Stimulated activated CD8-positive, alpha-beta memory T cell treated with anti-CD3 and anti-CD28 coated beads, Interleukin-7, amount 100 ng/mL, for 4 hours (primary cell): ENCODE data around the gene KLK3.
"Not testable (repeated sequence)": the region's sequence is repeated elsewhere in the genome, so short reads cannot be mapped to it uniquely, and the experiment has no call there.

Experiments used
- DNase-seq, 2 donors: peaks; one replicate each; pipeline ENCODE4 v3.0.0-alpha.2; 2020; ENCODE audit warnings: low read depth in 2 of 2

KLK3 gene

DNA sequence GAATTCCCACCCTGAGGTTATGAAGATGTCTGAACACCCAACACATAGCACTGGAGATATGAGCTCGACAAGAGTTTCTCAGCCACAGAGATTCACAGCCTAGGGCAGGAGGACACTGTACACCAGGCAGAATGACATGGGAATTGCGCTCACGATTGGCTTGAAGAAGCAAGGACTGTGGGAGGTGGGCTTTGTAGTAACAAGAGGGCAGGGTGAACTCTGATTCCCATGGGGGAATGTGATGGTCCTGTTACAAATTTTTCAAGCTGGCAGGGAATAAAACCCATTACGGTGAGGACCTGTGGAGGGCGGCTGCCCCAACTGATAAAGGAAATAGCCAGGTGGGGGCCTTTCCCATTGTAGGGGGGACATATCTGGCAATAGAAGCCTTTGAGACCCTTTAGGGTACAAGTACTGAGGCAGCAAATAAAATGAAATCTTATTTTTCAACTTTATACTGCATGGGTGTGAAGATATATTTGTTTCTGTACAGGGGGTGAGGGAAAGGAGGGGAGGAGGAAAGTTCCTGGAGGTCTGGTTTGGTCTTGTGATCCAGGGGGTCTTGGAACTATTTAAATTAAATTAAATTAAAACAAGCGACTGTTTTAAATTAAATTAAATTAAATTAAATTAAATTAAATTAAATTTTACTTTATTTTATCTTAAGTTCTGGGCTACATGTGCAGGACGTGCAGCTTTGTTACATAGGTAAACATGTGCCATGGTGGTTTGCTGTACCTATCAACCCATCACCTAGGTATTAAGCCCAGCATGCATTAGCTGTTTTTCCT is 7.0 kb downstream of the KLK3 start:
- DNase-seq: no peak

GRCh38 chr19:50869479-50869878 is 14.8 kb downstream of the KLK3 start:
- no peak for DNase-seq

GRCh38 chr19:50870417-50871089 is 15.8 kb downstream of the KLK3 start:
- DNase-seq: no peak

DNA sequence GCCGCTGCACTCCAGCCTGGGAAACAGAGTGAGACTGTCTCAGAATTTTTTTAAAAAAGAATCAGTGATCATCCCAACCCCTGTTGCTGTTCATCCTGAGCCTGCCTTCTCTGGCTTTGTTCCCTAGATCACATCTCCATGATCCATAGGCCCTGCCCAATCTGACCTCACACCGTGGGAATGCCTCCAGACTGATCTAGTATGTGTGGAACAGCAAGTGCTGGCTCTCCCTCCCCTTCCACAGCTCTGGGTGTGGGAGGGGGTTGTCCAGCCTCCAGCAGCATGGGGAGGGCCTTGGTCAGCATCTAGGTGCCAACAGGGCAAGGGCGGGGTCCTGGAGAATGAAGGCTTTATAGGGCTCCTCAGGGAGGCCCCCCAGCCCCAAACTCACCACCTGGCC is 18.3 kb downstream of the KLK3 start, which contains the start of gene KLK2:
Gene KLK2 (plus strand): TSS at position 384 of the 400 bp plus-strand sequence. CDS start 35 bp downstream, outside the sequence.
- DNase-seq: no peak

- no peak for DNase-seq
Measured at GRCh38 chr19:50874211-50874610, 19.5 kb downstream of the KLK3 start.

DNA sequence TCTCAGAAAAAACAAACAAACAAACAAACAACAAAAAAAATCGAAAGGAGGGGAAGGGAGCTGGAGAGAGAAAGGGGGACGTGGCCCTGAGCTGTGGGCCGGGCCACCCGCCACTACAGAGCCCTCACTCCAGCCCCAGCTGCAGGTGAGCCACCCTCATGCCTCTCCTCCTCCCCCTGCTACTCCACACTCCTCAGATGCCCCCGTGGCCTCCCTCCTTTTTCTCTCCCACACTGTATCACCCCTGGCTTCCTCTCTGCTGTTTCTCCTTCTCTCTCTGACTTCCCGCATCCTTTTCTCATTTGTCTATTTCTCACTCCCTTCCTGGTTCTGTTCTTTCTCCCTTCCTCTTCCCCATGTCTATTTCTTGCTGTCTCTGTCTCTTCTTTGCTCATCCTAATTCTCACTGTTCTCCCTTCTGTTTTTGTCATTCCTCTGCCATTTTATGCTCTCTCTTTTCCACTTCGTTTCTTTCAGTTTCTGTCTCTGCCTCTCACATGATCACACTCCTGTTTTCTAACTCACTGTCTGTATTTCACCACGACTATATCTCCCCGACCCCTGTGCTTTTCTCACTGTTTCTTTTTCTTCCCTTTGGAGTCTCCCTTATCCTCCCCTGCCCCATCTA is 21.2 kb downstream of the KLK3 start:
- DNase-seq: no peak

GRCh38 chr19:50876456-50876855 is 21.7 kb downstream of the KLK3 start:
- DNase-seq: no peak

DNA sequence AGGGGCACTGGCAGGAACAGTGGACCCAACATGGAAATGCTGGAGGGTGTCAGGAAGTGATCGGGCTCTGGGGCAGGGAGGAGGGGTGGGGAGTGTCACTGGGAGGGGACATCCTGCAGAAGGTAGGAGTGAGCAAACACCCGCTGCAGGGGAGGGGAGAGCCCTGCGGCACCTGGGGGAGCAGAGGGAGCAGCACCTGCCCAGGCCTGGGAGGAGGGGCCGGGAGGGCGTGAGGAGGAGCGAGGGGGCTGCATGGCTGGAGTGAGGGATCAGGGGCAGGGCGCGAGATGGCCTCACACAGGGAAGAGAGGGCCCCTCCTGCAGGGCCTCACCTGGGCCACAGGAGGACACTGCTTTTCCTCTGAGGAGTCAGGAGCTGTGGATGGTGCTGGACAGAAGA is 22.6 kb downstream of the KLK3 start:
- no peak for DNase-seq

GRCh38 chr19:50878851-50879250 is 24.1 kb downstream of the KLK3 start:
- no peak for DNase-seq

DNA sequence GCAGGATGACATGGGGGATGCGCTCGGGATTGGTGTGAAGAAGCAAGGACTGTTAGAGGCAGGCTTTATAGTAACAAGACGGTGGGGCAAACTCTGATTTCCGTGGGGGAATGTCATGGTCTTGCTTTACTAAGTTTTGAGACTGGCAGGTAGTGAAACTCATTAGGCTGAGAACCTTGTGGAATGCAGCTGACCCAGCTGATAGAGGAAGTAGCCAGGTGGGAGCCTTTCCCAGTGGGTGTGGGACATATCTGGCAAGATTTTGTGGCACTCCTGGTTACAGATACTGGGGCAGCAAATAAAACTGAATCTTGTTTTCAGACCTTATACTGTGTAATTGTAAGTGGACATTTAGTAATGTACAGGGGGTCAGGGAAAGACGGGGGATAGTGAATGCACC is 25.5 kb downstream of the KLK3 start:
- no peak for DNase-seq

DNA sequence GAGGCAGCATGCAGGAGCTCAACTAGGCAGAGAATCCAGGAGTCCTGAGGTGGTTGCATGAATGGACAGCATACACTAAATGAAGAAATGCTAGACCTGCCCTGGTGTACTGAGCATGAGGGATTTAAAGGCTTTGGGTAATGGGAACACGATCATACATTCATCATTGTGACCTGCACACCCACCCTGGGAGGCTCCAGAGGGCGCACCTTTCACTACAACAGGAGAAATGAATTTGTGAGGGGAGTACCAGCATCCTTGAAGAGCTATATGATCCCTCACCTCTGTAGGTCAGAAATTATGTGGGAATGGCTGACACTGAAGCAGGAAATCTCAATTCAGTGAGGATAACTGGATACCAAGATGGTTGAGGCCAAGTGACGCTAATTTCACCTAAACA is 27.5 kb downstream of the KLK3 start:
- DNase-seq: no peak

DNA sequence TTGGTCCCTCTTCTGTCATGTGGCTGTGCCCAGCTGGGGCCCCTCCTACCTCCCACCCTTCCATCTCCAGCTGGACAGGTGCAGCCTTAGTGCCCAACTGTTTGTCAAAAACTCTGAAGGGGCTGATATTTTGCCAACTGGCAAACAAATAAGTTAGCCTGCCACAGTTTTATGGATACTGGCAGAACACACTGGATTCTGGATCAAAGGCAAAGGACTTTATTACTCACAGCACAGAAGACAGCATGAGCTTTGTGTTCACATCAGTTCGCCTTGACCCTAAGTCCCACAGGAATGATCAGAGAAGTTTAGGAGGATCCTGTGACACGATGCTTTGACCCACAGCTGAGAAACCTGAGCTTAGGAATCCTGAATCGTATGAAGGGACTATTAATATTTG is 34.9 kb downstream of the KLK3 start:
- no peak for DNase-seq

GRCh38 chr19:50890422-50891252 is 35.9 kb downstream of the KLK3 start:
- DNase-seq: no peak

DNA sequence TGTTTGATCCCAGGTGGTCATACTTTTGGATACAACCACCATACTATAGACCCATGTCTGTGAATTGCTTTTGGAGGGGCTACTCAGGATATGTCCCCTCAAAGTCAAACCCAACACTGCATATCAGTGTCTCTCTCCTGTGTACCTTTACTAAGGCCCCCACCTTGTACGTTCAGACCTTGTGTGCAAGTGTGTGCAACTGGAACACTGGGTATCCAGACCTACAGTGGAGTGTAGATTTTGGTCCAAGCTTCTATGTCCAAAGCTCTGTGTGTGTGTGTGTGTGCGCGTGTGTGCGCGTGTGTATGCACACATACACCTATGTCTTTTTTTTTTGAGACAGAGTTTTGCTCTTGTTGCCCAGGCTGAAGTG is 36.5 kb downstream of the KLK3 start:
- DNase-seq: no peak

- DNase-seq: no peak
Measured at GRCh38 chr19:50893047-50893736, 38.5 kb downstream of the KLK3 start.

- no peak for DNase-seq
Measured at GRCh38 chr19:50894478-50895356, 40.0 kb downstream of the KLK3 start.

GRCh38 chr19:50896089-50896590 is 41.4 kb downstream of the KLK3 start:
- DNase-seq: not testable (repeated sequence)

DNA sequence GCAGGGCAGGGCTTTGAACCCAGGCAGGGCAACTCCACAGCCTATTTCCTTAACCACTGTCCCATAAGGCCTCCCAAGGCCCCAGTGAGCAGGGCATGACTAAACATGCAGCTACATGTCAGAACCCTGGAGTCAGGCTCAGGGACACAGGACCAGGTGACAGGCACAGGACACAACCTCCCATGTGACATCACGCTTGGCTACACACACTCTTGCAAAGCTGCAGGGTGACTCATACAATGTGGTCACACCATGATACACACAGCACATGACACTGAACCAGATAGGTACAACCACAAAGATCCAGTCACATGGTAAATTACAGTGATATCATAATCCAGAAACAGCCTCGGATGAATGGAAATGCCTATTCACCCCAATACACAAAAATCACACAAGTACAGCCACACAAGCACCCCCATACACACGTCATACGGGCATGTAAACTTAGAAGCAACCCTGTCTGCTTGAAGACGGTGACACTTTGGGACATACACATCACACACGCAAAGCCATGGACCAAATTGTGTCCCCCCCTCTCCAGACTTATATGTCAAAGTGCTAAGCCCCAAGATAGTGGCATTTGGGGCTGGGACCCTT is 42.0 kb downstream of the KLK3 start:
- DNase-seq: no peak

DNA sequence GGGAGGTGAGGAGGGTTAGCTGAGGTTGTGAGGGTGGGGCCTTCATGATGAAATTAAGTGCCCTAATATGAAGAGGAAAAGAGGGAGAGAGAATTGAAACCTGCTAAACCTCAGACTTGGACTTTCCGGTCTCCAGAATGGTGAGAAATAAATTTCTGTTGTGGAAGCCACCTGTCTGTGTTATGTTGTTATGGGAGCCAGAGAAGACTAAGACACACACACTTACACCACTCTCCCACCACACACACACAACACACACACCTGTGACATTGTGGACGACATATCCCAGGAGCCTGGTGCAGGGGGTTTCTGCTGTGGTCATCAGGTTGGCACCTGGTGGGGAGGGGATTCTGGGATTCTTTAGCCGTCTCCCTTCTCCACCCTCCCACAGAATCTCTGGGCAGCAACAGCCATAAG is 42.5 kb downstream of the KLK3 start:
- no peak for DNase-seq

DNA sequence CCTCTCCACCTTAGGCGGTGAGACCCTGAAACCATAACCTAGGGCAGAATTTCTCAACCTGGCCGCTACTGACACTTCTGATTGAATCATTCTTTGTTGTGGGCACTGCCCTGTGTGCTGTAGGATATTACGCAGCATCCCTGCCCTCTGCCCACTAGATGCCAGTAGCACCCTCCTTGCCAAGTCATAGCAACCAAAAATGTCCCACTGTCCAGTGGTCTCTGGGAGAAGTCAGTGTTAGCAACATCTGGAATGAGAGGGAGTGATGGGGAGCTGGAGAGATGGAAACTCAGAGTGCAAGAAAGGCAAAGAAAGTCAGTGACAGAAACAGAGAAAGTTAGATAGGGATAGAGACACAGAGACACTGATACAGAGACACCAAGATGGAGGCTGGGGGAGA is 42.9 kb downstream of the KLK3 start:
- DNase-seq: no peak
